GM20000 (cell line): ENCODE data around the gene EP400.

Source experiments
- DNase-seq: peaks from one replicate; pipeline ENCODE4 v3.0.0; 2012; ENCODE audit warnings: low spot score
- TF ChIP-seq, protein P1 (sequence below): IDR thresholded peaks from 2 replicates; pipeline ENCODE4 v1.5.1; 2012; ENCODE audit warnings: mild to moderate bottlenecking, control low read depth; ENCODE audit errors: extremely low read depth, missing control alignments

Gene EP400

GRCh38 chr12:132021031-132021871, 71.5 kb downstream of the EP400 start:
- no peak for DNase-seq
- TF ChIP-seq, protein P1, sequence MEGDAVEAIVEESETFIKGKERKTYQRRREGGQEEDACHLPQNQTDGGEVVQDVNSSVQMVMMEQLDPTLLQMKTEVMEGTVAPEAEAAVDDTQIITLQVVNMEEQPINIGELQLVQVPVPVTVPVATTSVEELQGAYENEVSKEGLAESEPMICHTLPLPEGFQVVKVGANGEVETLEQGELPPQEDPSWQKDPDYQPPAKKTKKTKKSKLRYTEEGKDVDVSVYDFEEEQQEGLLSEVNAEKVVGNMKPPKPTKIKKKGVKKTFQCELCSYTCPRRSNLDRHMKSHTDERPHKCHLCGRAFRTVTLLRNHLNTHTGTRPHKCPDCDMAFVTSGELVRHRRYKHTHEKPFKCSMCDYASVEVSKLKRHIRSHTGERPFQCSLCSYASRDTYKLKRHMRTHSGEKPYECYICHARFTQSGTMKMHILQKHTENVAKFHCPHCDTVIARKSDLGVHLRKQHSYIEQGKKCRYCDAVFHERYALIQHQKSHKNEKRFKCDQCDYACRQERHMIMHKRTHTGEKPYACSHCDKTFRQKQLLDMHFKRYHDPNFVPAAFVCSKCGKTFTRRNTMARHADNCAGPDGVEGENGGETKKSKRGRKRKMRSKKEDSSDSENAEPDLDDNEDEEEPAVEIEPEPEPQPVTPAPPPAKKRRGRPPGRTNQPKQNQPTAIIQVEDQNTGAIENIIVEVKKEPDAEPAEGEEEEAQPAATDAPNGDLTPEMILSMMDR, result no peak

DNA sequence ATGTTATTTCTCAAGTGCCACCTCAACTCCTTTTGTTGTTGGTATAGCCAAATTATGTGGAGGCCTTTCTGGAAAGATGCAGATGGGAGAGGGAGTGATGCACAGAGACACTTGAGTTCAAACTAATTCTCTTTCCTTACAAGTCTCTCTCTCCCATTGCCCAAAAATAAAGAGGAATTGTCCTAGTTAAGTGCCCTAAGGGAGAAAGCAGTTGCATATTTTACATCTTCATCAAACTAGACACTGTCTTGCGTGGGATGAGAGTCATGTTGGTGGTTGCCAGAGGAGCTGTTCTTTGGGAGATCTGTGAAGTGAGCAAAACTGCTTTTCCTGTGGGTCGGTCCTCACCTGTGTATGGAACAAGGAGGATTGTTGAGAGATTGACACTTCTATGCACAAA, 72.2 kb downstream of the EP400 start:
- TF ChIP-seq, protein P1, result no peak
- no peak for DNase-seq

DNA sequence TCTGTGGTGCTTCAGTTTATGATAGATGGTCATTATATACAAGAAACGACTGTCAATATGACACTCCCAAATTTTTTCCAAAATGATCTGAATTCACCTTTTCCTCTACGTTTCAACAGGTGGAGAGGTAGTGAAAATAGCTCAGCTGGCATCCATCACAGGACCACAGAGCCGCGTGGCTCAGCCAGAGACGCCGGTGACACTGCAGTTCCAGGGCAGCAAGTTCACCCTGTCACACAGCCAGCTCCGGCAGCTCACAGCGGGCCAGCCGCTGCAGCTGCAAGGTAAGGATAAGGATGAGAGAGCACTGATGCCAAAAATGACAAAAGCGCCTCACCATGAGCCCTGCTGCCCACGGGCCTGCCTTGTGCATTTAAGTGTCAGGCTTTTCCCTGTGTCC, 73.9 kb downstream of the EP400 start:
- TF ChIP-seq, protein P1, result no peak

DNA sequence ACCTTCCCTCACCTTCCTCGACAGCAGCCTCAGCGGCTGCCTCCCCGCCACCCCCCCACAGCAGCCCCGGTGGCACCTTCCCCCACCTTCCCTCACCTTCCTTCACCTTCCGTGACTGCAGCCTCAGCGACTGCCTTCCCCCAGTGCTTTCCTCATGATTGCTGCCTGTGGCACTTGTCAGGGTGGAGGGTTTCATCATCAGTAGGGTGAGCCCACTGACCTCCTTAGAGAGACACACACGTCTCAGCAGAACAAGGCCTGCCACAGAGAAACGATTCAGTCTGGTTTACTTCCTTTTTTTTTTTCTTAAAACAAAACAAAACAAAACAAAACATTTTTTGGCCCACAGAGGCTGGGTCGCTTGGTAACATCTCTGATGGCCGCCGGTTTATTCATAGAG, 75.0 kb downstream of the EP400 start:
- no peak for DNase-seq
- TF ChIP-seq, protein P1, result no peak

More for the DNA sequence above, 73.9 kb downstream of the EP400 start:
- no peak for DNase-seq

- DNase-seq, result no peak
- TF ChIP-seq, protein P1, result no peak
Observed at GRCh38 chr12:132025526-132025925, 75.8 kb downstream of the EP400 start.

- TF ChIP-seq, protein P1, result no peak
- no peak for DNase-seq
Observed at GRCh38 chr12:132026061-132026795, 76.5 kb downstream of the EP400 start.
